Glutamatergic neuron (in vitro differentiated cells): Measurements from ENCODE around the gene SLC22A7. TPM values are rescaled to one million over a fixed set of nuclear protein-coding genes. Genes with fewer than 3 reads are reported as not detected.
"Not testable (repeated sequence)": the region's sequence is repeated elsewhere in the genome, so short reads cannot be mapped to it uniquely, and the experiment has no call there.

ENCODE experiments used
- DNase-seq: peaks from one replicate; pipeline ENCODE4 v3.0.0; 2022
- H3K27ac Mint-ChIP-seq: one replicate; pipeline ENCODE4 v1.8.0; 2020; ENCODE audit warnings: mild to moderate bottlenecking, mixed read lengths, inconsistent platforms; ENCODE audit not compliant: unreplicated experiment
- H3K27me3 Mint-ChIP-seq: one replicate; pipeline ENCODE4 v1.8.0; 2020; ENCODE audit warnings: mild to moderate bottlenecking, moderate library complexity, mixed read lengths, inconsistent platforms; ENCODE audit not compliant: unreplicated experiment
- H3K36me3 Mint-ChIP-seq: one replicate; pipeline ENCODE4 v1.8.0; 2020; ENCODE audit warnings: mild to moderate bottlenecking, mixed read lengths, inconsistent platforms; ENCODE audit not compliant: unreplicated experiment
- H3K4me1 Mint-ChIP-seq: one replicate; pipeline ENCODE4 v1.8.0; 2020; ENCODE audit warnings: mild to moderate bottlenecking, low read depth, mixed read lengths, inconsistent platforms; ENCODE audit not compliant: unreplicated experiment
- H3K4me3 Mint-ChIP-seq: one replicate; pipeline ENCODE4 v1.8.0; 2020; ENCODE audit warnings: mild to moderate bottlenecking, mixed read lengths, inconsistent platforms; ENCODE audit not compliant: unreplicated experiment
- H3K9me3 Mint-ChIP-seq: one replicate; pipeline ENCODE4 v1.8.0; 2020; ENCODE audit warnings: mild to moderate bottlenecking, moderate library complexity, mixed read lengths, inconsistent platforms; ENCODE audit not compliant: unreplicated experiment
- total RNA-seq: library from RNA; stranded (reverse); fragmentation: NEBNext Ultra II Directional; extraction: Animal tissue kit (Norgen Biotek cat#: 25700); gene quantifications from one replicate; pipeline ENCODE4 v1.2.1, GENCODE V29; 2021; ENCODE audit not compliant: unreplicated experiment
- TF ChIP-seq, protein P1 (sequence below): fragments of 200-600 bp; sonication (generic); IDR thresholded peaks from one replicate; pipeline ENCODE4 v1.5.0; 2021; ENCODE audit not compliant: partially characterized antibody, unreplicated experiment

Gene SLC22A7
- total RNA-seq, 1 donor from 2014 or later = 0.34 TPM

DNA sequence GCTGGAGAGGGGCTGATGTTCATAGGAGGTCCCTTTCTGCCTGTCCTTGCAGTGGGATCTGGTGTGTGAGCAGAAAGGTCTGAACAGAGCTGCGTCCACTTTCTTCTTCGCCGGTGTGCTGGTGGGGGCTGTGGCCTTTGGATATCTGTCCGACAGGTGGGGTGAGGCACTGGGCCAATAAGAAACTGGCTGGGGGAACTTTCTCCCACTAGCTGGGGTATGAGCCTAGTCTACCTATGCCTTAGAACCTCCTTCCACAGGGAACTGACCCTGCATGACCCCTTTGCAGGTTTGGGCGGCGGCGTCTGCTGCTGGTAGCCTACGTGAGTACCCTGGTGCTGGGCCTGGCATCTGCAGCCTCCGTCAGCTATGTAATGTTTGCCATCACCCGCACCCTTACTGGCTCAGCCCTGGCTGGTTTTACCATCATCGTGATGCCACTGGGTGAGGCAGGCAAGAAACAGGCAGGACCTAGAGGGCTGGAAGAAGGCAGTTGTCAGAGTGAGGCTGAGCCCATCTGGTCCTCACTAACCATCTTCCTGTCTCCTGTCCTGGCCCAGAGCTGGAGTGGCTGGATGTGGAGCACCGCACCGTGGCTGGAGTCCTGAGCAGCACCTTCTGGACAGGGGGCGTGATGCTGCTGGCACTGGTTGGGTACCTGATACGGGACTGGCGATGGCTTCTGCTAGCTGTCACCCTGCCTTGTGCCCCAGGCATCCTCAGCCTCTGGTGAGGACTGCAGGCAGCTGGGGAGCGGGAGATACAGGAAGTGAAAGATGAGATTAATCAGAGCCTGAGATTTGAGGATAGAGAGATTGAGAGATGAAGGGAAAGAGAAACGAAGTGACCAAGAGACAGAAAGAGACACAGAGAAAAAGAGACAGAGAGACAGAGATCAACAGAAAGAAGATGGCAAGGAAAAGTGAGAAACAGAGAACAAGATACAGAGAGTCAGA, 1.6 kb downstream of the SLC22A7 start:
- peaks cover 7% of the 10 kb centered on the region for H3K27me3 Mint-ChIP-seq
- TF ChIP-seq, protein P1, sequence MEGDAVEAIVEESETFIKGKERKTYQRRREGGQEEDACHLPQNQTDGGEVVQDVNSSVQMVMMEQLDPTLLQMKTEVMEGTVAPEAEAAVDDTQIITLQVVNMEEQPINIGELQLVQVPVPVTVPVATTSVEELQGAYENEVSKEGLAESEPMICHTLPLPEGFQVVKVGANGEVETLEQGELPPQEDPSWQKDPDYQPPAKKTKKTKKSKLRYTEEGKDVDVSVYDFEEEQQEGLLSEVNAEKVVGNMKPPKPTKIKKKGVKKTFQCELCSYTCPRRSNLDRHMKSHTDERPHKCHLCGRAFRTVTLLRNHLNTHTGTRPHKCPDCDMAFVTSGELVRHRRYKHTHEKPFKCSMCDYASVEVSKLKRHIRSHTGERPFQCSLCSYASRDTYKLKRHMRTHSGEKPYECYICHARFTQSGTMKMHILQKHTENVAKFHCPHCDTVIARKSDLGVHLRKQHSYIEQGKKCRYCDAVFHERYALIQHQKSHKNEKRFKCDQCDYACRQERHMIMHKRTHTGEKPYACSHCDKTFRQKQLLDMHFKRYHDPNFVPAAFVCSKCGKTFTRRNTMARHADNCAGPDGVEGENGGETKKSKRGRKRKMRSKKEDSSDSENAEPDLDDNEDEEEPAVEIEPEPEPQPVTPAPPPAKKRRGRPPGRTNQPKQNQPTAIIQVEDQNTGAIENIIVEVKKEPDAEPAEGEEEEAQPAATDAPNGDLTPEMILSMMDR = no peak
- no peak overlapping the region for H3K27ac Mint-ChIP-seq
- no peak overlapping the region for H3K4me3 Mint-ChIP-seq
- no peak for DNase-seq
- peaks cover 4% of the 10 kb centered on the region for H3K9me3 Mint-ChIP-seq
- no peaks in the 10 kb centered on the region for H3K4me1 Mint-ChIP-seq
- H3K36me3 Mint-ChIP-seq = no peaks in the 10 kb centered on the region

DNA sequence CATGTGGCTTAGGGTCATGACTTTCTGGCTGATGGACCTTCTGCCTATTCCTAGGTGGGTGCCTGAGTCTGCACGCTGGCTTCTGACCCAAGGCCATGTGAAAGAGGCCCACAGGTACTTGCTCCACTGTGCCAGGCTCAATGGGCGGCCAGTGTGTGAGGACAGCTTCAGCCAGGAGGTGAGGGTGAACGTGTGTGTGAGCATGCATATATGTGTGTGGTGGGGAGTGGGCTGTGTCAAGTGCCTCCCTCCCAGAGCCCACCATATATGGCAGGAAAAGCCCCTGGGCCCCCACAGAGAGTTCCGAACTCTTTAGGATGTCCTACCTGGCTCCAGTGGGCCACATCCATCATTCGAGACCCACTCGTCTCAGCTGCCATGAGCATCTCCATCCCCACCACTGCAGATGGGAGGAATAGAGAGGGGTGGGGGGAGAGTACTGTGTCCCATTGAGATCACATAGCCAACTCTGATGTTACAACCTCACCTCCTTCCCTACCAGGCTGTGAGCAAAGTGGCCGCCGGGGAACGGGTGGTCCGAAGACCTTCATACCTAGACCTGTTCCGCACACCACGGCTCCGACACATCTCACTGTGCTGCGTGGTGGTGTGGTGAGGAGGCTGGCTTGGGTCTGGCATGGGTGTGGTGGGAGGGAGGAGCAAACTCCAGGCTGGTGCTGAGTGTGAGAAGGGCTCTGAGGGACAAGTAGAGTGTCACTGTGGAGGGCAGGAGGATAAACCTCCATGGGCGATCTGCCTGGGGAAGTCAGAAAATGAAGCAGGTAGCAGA, 3.2 kb downstream of the SLC22A7 start:
- no peak for DNase-seq
- H3K36me3 Mint-ChIP-seq = no peaks in the 10 kb centered on the region
- peaks cover 7% of the 10 kb centered on the region for H3K27me3 Mint-ChIP-seq
- no peaks in the 10 kb centered on the region for H3K4me1 Mint-ChIP-seq
- H3K27ac Mint-ChIP-seq = no peak overlapping the region
- TF ChIP-seq, protein P1 = no peak
- no peak overlapping the region for H3K4me3 Mint-ChIP-seq
- H3K9me3 Mint-ChIP-seq = peaks cover 4% of the 10 kb centered on the region

DNA sequence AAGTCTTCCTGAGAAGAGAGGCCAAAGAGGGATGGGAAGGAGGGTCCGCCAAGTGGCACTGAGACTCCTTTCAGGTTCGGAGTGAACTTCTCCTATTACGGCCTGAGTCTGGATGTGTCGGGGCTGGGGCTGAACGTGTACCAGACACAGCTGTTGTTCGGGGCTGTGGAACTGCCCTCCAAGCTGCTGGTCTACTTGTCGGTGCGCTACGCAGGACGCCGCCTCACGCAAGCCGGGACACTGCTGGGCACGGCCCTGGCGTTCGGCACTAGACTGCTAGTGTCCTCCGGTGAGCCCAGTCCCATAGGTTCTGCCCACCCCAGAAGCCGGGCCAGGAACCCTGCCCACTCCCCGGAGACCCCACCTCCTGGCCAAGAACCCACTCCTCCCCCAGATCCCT, 4.1 kb downstream of the SLC22A7 start:
- TF ChIP-seq, protein P1 = no peak
- no peak for DNase-seq
- no peak overlapping the region for H3K27ac Mint-ChIP-seq
- H3K4me3 Mint-ChIP-seq = no peak overlapping the region
- no peaks in the 10 kb centered on the region for H3K36me3 Mint-ChIP-seq
- peaks cover 6% of the 10 kb centered on the region for H3K27me3 Mint-ChIP-seq
- H3K9me3 Mint-ChIP-seq = peaks cover 4% of the 10 kb centered on the region
- no peaks in the 10 kb centered on the region for H3K4me1 Mint-ChIP-seq

DNA sequence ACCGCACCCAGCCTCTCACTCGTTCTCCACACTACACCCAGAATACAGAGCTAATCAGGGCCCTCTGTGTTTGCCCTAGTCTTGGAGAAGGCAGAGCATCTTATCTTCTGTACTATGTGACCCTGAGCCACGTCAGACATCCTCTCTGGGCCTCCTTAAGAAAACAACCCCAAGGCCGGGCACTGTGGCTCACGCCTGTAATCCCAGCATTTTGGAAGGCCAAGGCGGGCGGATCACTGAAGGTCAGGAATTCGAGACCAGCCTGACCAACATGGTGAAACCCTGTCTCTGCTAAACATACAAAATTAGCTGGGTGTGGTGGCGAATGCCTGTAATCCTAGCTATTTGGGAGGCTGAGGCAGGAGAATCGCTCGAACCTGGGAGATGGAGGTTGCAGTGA, 4.9 kb downstream of the SLC22A7 start:
- H3K27ac Mint-ChIP-seq, H3K9me3 Mint-ChIP-seq, H3K36me3 Mint-ChIP-seq, H3K4me1 Mint-ChIP-seq, H3K27me3 Mint-ChIP-seq, H3K4me3 Mint-ChIP-seq, DNase-seq: not testable (repeated sequence)

DNA sequence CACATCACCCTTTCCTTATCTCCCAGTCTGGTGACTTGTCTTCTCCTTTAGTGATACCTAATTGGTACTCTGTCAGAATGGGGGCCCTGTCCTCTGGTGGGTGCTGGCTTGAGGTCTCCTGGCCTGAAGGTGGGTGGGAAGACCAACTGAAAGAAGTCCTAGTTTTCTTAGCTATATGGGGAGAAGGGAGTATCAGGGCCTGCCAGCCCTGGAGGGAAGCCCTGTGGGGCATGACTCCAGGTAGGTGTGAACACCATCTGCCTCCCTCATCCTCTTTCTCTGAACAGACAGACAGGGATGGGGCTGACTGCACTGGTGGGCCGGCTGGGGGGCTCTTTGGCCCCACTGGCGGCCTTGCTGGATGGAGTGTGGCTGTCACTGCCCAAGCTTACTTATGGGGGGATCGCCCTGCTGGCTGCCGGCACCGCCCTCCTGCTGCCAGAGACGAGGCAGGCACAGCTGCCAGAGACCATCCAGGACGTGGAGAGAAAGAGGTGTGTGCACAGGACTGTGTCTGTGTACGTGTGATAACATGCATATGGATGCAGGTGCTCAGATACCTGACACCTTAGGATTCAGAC, 5.8 kb downstream of the SLC22A7 start:
- H3K36me3 Mint-ChIP-seq = no peaks in the 10 kb centered on the region

More for the DNA sequence above, 5.8 kb downstream of the SLC22A7 start:
- Mint-ChIP-seq H3K27ac (no peak overlapping the region), H3K4me3 (no peak overlapping the region), H3K4me1 (no peaks in the 10 kb centered on the region), H3K9me3 (peaks cover 4% of the 10 kb centered on the region), H3K27me3 (peaks cover 8% of the 10 kb centered on the region)
- TF ChIP-seq, protein P1 = no peak
- no peak for DNase-seq
